Right forelimb (tissue), 1 donor: Measurements from ENCODE around the gene LYPD6B.

Experiments
- DNase-seq: peaks from one replicate; pipeline ENCODE4 v3.0.0-alpha.2; 2018

LYPD6B gene

DNA sequence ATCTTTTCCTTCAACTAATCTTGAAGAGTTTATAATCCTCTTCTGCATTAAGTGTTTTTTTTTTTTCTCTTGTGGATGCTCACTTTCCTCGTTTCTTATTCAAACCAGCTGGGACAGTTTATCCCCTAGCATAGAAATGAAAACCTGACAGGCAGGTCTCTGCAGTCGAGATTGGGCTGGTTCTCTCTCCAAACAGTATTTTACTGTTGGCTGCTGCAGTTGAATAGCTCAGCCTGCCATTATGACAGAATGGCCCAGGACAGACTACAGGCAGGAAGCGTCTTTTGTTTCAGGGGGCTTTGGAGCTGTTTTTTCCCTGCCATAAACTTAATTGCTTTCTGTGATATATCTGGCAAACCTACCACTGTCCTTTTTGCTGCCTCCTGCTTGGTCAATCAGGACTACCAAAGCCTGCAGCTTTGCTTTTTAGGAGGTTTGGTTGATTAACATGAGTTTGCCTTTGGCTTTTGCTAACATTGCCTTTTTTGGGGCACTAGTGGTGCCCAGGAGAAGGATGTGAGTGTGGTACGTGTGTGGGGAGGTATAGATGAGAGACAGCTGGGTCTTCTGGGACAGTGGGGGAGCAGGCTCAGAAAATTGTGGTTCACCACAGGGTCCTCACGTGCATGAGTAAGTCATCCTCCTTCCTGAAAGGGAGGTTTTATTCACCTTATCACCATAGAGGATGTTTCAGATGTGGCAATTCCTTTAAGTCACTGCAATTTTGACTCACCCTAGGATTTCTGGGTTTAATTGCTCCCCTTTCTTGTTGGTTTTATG is 128.7 kb downstream of the LYPD6B start:
- DNase-seq = no peak

DNA sequence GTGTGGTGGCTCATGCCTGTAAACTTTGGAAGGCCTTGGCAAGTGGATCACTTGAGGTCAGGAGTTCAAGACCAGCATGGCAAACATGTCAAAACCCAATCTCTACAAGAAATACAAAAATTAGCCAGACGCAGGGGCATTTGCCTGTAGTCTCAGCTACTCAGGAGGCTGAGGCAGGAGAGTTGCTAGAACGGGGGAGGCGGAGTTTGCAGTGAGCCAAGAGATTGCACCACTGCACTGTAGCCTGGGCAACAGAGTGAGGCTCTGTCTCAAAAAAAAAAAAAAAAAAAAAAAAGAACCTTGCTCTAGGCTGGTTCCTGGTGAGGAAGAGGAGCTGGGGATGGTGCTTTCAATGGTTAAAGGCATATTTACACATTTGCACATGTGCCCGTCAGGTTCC is 129.4 kb downstream of the LYPD6B start:
- no peak for DNase-seq

DNA sequence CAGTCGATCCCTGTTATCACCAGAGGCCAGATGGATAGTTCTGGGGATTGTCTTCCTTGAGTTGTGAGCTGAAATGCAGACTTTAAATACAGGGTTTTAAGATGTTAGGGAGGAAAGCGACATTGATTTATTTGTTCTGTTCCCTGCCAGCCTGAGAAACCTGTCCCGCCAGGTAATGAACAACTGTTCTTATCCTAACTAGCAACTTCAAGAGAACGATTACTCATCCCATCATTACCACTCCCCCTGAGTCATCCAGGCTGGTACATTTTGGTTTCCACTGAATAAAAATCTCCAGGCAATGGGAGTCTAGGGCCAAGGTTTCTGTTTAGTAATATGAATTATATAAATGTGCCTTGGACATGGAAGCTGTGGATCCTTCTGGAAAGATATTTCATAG is 131.2 kb downstream of the LYPD6B start:
- no peak for DNase-seq

GRCh38 chr2:149170156-149170555 is 131.7 kb downstream of the LYPD6B start:
- DNase-seq = no peak

DNA sequence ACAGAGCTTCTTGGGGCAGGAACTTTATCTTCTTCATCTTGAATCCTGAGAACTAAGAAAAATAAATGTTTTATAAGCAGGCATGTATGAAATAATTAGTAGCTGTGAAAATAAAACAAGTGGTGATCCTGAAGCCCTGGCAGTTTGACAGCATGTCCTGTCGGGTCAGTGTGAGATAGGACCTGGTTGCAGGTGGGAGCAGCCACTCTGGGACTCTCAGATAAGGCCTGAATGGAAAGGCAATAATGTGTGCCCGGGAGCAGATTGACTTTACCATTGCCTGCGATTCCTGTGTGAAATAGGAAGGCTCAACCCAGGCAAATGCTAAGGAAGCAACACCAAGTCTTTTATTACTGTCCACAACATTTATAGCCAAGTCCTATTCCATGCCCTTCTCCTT is 132.4 kb downstream of the LYPD6B start:
- no peak for DNase-seq

DNA sequence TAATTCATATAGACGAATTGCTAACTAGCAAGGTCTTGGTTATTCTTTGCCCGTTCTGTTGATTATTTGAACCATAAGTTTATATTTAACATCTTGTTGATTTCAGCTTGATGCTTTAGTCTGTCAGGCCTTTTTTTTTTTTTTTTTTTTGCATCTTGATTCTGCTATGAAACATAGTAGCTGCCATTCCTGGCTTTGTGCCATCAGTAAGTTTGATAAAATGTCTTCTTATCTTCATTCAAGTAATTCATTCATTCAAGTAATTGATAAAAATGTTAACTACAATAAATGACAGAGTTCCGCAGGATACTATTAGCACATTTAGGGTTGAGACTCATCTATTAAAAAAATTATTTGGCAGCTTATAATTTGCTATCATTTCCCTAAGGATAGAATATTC is 134.7 kb downstream of the LYPD6B start:
- no peak for DNase-seq

DNA sequence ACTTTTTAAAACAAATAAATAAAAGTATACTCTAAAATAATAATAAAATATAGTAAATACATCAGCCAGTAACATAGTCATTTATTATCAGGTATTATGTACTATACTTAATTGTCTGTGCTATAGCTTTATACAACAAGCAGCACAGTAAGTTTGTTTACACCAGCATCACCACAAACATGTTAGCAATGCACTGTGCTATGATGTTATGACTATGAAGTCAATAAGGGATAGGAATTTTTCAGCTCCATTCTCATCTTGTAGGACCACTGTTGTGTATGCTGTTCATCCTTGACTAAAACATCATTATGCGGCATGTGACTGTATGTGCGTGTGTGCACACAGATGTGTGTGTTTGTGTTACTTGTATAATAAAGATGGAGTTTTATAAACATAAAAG is 137.5 kb downstream of the LYPD6B start:
- DNase-seq = no peak

GRCh38 chr2:149178612-149179011 is 140.1 kb downstream of the LYPD6B start:
- no peak for DNase-seq

DNA sequence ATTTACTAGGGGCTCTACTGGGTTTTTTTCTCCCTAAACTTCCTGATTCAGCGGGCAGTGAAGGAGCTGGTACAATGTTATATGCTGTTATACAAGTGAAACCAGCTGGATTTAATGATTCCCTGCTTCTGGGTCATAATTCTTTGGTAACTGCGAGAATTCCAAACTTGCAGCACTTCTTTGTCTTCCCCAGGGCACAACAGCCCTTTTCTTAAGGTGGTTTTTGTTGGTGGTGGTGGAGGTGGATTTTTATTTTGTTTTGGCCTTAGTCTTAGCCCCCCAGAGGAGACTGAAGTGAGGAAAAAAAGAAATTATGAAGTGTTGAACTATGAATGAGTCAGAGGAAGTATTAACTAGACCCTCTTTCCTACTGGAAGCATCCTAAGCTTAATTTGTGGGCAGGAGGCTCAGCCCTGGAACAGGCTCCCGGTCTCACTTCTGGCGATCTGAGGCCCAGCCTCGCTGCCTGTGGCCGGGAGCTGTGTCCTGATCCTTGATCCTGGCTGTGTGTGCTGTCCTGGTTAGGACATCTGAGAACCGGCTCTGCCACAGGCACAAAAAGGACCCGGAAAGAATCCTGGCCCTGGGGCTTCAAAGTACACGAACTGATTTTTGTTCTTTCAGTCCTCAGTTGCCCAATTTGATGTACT is 141.9 kb downstream of the LYPD6B start:
- DNase-seq = no peak

- no peak for DNase-seq
Observed at GRCh38 chr2:149183187-149183586, 144.7 kb downstream of the LYPD6B start.

- DNase-seq = no peak
Observed at GRCh38 chr2:149184991-149185390, 146.5 kb downstream of the LYPD6B start.

- no peak for DNase-seq
Observed at GRCh38 chr2:149185942-149186490, 147.5 kb downstream of the LYPD6B start.

DNA sequence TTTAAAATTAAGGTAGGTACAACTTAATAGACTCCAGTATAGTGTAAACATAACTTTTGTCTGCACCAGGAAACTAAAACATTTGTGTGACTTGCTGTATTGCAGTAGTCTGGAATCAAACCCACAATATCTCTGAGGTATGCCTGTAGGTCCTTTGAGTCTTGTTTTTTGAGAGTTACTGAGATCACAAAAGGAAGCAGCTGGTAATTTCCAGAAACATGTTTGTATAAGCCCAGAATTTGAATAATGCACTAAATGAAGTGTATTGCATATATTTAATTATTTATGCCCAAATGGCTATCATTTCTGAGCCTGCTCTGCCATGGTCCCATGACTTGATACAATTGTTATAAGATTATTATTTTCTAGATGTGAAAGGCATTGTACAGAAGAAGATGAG is 148.6 kb downstream of the LYPD6B start:
- DNase-seq = no peak

DNA sequence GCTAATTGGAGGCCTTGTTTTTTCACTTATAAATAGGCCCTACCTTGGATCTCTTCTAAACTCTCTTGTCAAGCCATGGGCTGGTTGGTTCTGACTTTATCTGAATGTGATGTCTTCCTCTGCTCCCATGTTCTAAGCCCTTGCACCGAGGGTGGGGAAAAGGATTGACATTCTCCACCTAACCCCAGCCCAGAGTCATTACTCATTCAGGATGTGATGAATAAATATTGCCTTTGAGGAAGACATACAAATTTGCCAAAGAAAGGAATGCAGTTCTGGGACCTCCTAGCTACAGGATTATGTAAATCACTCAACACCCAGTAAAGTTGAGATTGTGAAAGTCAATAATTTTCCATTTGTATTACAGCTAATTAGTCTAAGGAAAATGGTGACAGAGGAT is 149.8 kb downstream of the LYPD6B start:
- DNase-seq = no peak

DNA sequence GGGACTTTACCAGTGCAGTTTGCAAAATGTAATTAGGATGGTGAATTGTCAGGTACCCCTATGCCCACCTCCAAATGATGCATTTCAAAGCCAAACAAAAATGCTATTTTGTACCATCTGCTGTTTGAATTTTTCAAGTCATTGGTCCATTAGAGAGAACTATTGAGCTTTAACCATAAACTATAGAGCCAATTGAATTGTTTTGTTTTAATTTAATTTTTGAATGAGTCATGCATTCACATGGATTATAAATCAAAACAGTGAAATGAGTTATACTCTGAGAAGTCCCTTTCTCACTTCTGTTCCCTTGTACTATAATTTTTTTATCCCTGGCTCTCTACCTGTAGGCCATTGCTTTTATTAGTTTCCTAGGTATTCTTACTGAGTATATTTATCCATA is 151.3 kb downstream of the LYPD6B start:
- DNase-seq = no peak

- no peak for DNase-seq
Observed at GRCh38 chr2:149191915-149192314, 153.4 kb downstream of the LYPD6B start.

GRCh38 chr2:149192427-149192826 is 153.9 kb downstream of the LYPD6B start:
- no peak for DNase-seq

DNA sequence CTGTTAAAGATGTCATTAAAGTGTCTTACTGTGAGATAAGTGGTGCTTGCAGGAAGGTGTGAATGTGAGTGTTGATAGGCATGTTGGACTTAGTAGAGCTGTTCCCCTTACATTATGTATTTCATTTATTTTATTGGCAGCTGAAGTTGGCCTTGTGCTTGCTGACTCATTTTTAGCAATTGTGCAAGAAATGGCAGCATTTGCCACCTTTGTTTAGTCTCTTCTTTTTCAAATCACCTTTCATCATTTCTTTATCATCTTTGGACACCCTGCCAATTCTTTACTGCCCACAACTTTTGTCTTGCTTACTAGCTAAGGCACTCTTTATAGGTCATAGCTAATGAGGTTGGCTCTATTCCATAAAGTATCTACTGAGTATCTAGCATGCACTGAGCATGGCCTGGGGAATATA is 161.6 kb downstream of the LYPD6B start:
- no peak for DNase-seq

- no peak for DNase-seq
Observed at GRCh38 chr2:149204686-149205085, 166.2 kb downstream of the LYPD6B start.

DNA sequence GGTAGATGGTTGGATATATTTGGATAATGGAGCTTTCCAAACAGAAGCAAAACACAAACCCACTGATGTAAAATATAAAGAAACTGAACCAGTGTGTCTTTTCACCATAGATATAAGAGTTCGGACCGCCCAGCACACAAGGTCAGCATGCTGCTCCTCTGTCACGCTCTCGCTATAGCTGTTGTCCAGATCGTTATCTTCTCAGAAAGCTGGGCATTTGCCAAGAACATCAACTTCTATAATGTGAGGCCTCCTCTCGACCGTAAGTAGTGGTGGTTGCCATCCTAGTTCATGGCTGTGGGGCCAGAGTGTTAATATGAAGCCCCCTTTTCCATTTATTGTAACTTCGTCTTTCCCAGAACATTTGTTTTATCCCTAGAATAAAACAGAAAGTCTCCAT is 166.6 kb downstream of the LYPD6B start:
- DNase-seq = no peak

DNA sequence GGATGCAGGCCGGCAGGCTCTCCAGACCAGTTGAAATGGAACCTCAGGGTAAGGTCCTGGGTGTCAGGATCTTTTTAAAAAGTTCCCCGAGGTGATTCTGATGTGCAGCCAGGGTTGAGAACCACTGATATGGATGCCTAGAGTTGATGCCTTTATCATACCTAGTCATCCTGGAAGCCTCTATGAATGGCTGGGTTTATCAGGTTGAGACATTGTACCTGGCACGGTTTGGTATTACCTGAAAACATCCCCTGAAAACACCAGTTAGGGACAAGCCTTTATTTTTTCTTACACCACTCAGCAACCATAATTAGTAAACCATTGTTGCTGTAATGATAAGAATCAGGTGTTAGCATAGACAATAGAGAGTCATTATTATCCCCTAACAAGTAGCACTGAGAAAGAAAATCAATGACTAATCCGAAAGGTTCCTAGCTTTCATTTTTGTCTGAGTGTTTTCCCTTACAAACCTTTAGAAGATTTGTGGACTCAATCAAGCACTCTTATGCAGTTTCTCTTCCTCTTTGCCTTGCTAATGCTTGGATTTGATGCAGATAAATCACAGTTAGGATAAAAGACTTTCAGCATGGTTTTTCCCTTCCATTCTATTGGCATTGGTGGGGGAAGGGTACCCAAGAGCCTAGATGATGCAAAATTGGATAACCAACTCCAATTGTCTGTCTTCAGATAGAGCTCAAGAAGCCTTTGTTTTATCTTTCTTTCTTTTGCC is 175.4 kb downstream of the LYPD6B start:
- DNase-seq = no peak

GRCh38 chr2:149218497-149218896 is 180.0 kb downstream of the LYPD6B start:
- no peak for DNase-seq

DNA sequence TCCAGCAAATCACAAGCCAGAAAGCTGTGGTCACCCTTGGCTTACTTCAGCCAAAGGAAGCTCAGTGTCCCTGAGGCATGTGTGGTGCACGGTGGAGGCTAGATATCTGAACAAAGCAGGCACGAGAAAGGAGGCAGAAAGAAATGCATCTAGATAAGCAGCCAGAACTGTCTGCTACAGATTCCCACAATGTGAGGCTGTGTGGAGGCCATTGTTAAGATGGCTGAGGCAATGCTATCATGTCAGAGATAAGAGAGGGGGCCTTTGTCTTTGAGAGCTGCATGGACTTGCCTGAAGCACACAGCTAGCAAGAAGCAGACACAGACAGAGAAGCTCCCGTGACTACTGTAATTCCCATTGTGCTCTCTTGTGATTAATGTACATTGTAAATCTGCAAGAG is 181.4 kb downstream of the LYPD6B start:
- DNase-seq = no peak

DNA sequence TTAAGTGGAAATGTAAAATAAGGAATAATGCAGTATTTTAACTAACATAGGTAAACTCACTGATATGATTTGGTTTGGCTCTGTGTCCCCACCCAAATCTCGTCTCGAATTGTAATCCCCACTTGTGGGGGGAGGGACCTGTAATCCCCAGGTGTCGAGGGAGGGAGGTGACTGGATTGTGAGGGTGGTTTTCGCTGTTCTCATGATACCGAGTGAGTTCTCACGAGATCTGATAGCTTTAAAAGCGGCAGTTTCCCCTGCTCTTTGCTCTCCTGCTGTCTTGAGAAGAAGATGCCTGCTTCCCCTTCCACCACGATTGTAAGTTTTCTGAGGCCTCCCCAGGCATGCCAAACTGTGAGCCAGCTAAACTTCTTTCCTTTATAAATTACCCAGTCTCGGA is 182.5 kb downstream of the LYPD6B start:
- no peak for DNase-seq
